ENCODE data around the gene LINGO1. TPM values are rescaled to one million over a fixed set of nuclear protein-coding genes. Genes with fewer than 3 reads are reported as not detected.

The LINGO1 gene
- total and polyA plus RNA-seq, 4 donors: 0.38 to 2.1 (median 1.5) TPM

DNA sequence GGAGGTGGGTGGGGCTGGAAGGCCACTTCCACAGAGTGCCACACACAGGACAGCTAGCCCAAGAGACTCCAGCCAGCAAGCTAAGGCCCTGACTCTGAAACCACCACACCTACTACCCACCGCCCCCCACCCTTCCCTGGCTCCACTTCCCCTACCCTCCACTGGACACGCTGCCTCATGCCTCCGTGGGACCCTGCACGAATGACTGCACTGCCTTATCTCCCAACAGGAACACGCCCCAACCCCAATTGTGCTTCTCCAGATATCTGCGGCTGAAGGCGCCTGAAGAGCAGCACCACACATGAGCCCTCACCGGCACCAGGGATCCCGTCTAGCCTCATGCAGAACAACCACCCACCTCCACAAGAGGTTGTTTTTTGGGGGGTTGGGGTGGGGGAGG, 2.7 kb downstream of the LINGO1 start:
- intact Hi-C loops (cut with DNase I): loop anchor here (5.0 to 10.0 kb wide), 3 partner anchors 195 to 525 kb away; no protein-coding TSS in a partner anchor

DNA sequence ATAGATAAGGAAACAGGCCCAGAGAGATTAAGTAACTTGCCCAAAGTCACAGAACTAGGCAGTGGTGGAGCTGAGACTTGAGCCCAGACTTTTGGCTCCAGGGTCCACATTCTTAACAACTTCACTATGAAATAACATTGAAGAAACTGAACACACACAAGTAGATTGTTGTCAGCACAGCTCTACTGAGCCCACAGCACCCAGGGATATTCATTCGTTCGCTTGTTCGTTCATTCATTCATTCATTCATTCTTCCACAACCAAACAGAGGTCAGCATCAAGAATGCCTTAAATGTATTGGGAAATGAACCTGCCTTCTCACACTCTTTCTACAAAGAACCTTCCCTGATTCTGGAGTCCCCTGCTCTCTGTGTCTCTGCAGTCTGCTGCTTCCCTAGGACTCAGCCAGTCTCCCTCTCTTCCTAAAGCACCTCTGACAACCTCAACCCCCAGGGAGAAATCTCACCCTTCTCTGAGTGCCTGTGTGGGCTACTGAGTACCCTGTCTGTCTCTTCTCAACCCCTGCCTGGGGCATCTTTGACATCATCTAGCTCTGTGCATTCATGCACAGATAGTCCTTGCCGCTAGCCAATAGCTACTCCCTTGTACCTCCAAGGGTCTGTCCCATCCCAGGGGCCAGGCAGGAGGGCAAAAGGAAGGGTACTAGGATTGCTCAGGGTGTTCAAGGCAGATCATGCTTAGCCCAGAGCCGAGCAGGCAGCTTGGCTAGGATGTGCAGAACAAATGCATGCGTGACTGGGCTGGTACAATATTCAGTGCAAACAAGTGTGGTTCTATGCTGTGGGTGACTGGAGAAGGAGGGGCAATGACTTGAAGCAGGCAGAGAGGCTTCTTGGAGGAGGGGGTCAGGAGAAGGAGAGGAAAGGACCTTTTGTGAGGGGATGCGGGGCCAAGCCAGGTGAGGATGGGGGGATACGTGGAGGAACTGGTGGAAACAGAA, 3.4 kb downstream of the LINGO1 start:
- no peak overlapping the region for H3K4me3 ChIP-seq (ENCODE audit: low read length in 2 of 2)
- DNase-seq: no peak
- no peaks in the 10 kb centered on the region for H3K36me3 ChIP-seq (ENCODE audit: control insufficient read depth in 1 of 2, insufficient read depth in 2 of 2, low read length in 1 of 2)
- H3K27ac ChIP-seq (ENCODE audit: low read depth in 1 of 2, low read length in 2 of 2): no peak overlapping the region
- H3K27me3 ChIP-seq (ENCODE audit: control insufficient read depth in 1 of 2, insufficient read depth in 2 of 2, low read length in 1 of 2): no peaks in the 10 kb centered on the region
- no peak for ATAC-seq (ENCODE audit: low FRiP score)
- H3K9me3 ChIP-seq (ENCODE audit: control insufficient read depth, low read length): peaks cover 1% of the 10 kb centered on the region
- H3K4me1 ChIP-seq (ENCODE audit: control insufficient read depth in 1 of 2, insufficient read depth in 2 of 2, low read length in 2 of 2): no peaks in the 10 kb centered on the region
- intact Hi-C loops (cut with DNase I): loop anchor here (5.0 to 10.0 kb wide), 3 partner anchors 195 to 525 kb away; no protein-coding TSS in a partner anchor
- WGBS, 2 donors: 80 to 82% methylated on average over 8 of the region's 8 CpGs

More for the DNA sequence above, 2.7 kb downstream of the LINGO1 start:
- no peak overlapping the region for H3K4me3 ChIP-seq (ENCODE audit: low read length in 2 of 2)
- no peak overlapping the region for H3K27ac ChIP-seq (ENCODE audit: low read depth in 1 of 2, low read length in 2 of 2)
- H3K9me3 ChIP-seq (ENCODE audit: control insufficient read depth, low read length): peaks cover 1% of the 10 kb centered on the region
- ATAC-seq (ENCODE audit: low FRiP score): no peak
- no peaks in the 10 kb centered on the region for H3K36me3 ChIP-seq (ENCODE audit: control insufficient read depth in 1 of 2, insufficient read depth in 2 of 2, low read length in 1 of 2)
- no peak for DNase-seq
- 84 to 86% methylated on average over 9 of the region's 9 CpGs for WGBS, 2 donors
- no peaks in the 10 kb centered on the region for H3K4me1 ChIP-seq (ENCODE audit: control insufficient read depth in 1 of 2, insufficient read depth in 2 of 2, low read length in 2 of 2)
- no peaks in the 10 kb centered on the region for H3K27me3 ChIP-seq (ENCODE audit: control insufficient read depth in 1 of 2, insufficient read depth in 2 of 2, low read length in 1 of 2)

GRCh38 chr15:77628010-77628409, 4.7 kb downstream of the LINGO1 start:
- 98% methylated on average over 2 of the region's 2 CpGs for WGBS, 2 donors
- DNase-seq (no peak), ATAC-seq (ENCODE audit: low FRiP score) (no peak)
- Histone ChIP-seq H3K36me3 (ENCODE audit: control insufficient read depth in 1 of 2, insufficient read depth in 2 of 2, low read length in 1 of 2) (no peaks in the 10 kb centered on the region), H3K27me3 (ENCODE audit: control insufficient read depth in 1 of 2, insufficient read depth in 2 of 2, low read length in 1 of 2) (no peaks in the 10 kb centered on the region), H3K4me3 (ENCODE audit: low read length in 2 of 2) (no peak overlapping the region), H3K9me3 (ENCODE audit: control insufficient read depth, low read length) (peaks cover 1% of the 10 kb centered on the region), H3K27ac (ENCODE audit: low read depth in 1 of 2, low read length in 2 of 2) (no peak overlapping the region), H3K4me1 (ENCODE audit: control insufficient read depth in 1 of 2, insufficient read depth in 2 of 2, low read length in 2 of 2) (no peaks in the 10 kb centered on the region)
- intact Hi-C loops (cut with DNase I): no loop called here

GRCh38 chr15:77627581-77627980, 5.1 kb downstream of the LINGO1 start:
- intact Hi-C loops (cut with DNase I): no loop called here
- H3K27me3 ChIP-seq (ENCODE audit: control insufficient read depth in 1 of 2, insufficient read depth in 2 of 2, low read length in 1 of 2): no peaks in the 10 kb centered on the region
- H3K27ac ChIP-seq (ENCODE audit: low read depth in 1 of 2, low read length in 2 of 2): no peak overlapping the region
- ATAC-seq (ENCODE audit: low FRiP score) (no peak), DNase-seq (no peak)
- H3K9me3 ChIP-seq (ENCODE audit: control insufficient read depth, low read length): peaks cover 1% of the 10 kb centered on the region
- H3K4me1 ChIP-seq (ENCODE audit: control insufficient read depth in 1 of 2, insufficient read depth in 2 of 2, low read length in 2 of 2): no peaks in the 10 kb centered on the region
- H3K4me3 ChIP-seq (ENCODE audit: low read length in 2 of 2): no peak overlapping the region
- 91 to 95% methylated on average over 2 of the region's 2 CpGs for WGBS, 2 donors
- no peaks in the 10 kb centered on the region for H3K36me3 ChIP-seq (ENCODE audit: control insufficient read depth in 1 of 2, insufficient read depth in 2 of 2, low read length in 1 of 2)

DNA sequence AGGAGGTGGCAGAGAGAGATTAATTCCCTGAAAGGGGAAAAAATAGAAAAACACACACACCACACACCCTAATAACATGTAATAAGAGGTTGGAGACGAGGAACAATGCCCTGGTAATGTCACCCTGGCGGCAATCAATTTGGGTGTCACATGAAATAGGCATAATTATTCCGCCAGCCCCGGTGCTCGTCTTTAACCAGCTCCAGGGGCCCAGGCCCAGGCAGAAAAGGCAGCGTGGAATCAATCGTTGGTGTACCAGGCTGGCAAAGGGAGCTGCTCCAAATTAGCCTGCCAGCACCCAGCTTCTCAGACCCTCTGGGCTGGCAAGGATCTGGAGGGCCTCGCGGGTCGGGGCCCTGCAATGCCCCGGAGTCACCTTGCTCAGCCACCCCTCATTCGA, 5.6 kb downstream of the LINGO1 start:
- no peak for ATAC-seq (ENCODE audit: low FRiP score)
- intact Hi-C loops (cut with DNase I): no loop called here
- WGBS, 2 donors: 80 to 84% methylated on average over 12 of the region's 12 CpGs

GRCh38 chr15:77626002-77626401, 6.7 kb downstream of the LINGO1 start:
- Histone ChIP-seq H3K4me1 (ENCODE audit: control insufficient read depth in 1 of 2, insufficient read depth in 2 of 2, low read length in 2 of 2) (no peaks in the 10 kb centered on the region), H3K36me3 (ENCODE audit: control insufficient read depth in 1 of 2, insufficient read depth in 2 of 2, low read length in 1 of 2) (no peaks in the 10 kb centered on the region), H3K9me3 (ENCODE audit: control insufficient read depth, low read length) (peaks cover 1% of the 10 kb centered on the region), H3K4me3 (ENCODE audit: low read length in 2 of 2) (no peak overlapping the region), H3K27me3 (ENCODE audit: control insufficient read depth in 1 of 2, insufficient read depth in 2 of 2, low read length in 1 of 2) (no peaks in the 10 kb centered on the region), H3K27ac (ENCODE audit: low read depth in 1 of 2, low read length in 2 of 2) (no peak overlapping the region)
- ATAC-seq (ENCODE audit: low FRiP score) (no peak), DNase-seq (no peak)
- 94% methylated on average over 3 of the region's 3 CpGs for whole genome bisulfite sequencing, 2 donors
- intact Hi-C loops (cut with DNase I): no loop called here

More for the DNA sequence above, 5.6 kb downstream of the LINGO1 start:
- Histone ChIP-seq H3K36me3 (ENCODE audit: control insufficient read depth in 1 of 2, insufficient read depth in 2 of 2, low read length in 1 of 2) (no peaks in the 10 kb centered on the region), H3K27me3 (ENCODE audit: control insufficient read depth in 1 of 2, insufficient read depth in 2 of 2, low read length in 1 of 2) (no peaks in the 10 kb centered on the region), H3K4me3 (ENCODE audit: low read length in 2 of 2) (no peak overlapping the region), H3K9me3 (ENCODE audit: control insufficient read depth, low read length) (peaks cover 1% of the 10 kb centered on the region), H3K4me1 (ENCODE audit: control insufficient read depth in 1 of 2, insufficient read depth in 2 of 2, low read length in 2 of 2) (no peaks in the 10 kb centered on the region), H3K27ac (ENCODE audit: low read depth in 1 of 2, low read length in 2 of 2) (no peak overlapping the region)
- no peak for DNase-seq

- Histone ChIP-seq H3K9me3 (ENCODE audit: control insufficient read depth, low read length) (peaks cover 1% of the 10 kb centered on the region), H3K4me1 (ENCODE audit: control insufficient read depth in 1 of 2, insufficient read depth in 2 of 2, low read length in 2 of 2) (no peaks in the 10 kb centered on the region), H3K27me3 (ENCODE audit: control insufficient read depth in 1 of 2, insufficient read depth in 2 of 2, low read length in 1 of 2) (no peaks in the 10 kb centered on the region), H3K36me3 (ENCODE audit: control insufficient read depth in 1 of 2, insufficient read depth in 2 of 2, low read length in 1 of 2) (no peaks in the 10 kb centered on the region), H3K4me3 (ENCODE audit: low read length in 2 of 2) (no peak overlapping the region), H3K27ac (ENCODE audit: low read depth in 1 of 2, low read length in 2 of 2) (no peak overlapping the region)
- ATAC-seq (ENCODE audit: low FRiP score) (no peak), DNase-seq (no peak)
- intact Hi-C loops (cut with DNase I): no loop called here
- 95 to 96% methylated on average over 3 of the region's 3 CpGs for WGBS, 2 donors
Observed at GRCh38 chr15:77625376-77625775, 7.3 kb downstream of the LINGO1 start.

DNA sequence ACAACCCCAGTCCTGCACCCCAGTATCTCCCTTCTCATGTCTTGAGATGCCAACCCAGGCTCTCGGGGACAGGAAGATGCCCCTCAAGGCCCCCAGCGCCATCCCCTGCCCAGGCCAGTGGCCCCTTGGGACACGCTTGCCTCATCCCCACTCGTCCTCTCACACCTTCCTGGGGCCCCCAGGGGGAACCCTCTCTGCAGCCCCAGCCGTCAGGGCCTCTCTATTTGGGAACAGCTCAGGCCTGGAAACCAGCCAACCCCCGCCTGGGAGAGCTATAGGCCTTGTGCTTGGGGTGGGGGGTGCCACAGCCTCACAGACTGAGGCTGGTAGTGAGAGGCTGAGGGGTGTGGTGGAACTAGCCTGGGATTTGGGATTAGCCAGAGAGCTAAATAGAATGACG, 7.8 kb downstream of the LINGO1 start:
- 79 to 87% methylated on average over 7 of the region's 7 CpGs for WGBS, 2 donors
- Histone ChIP-seq H3K36me3 (ENCODE audit: control insufficient read depth in 1 of 2, insufficient read depth in 2 of 2, low read length in 1 of 2) (no peaks in the 10 kb centered on the region), H3K4me3 (ENCODE audit: low read length in 2 of 2) (no peak overlapping the region), H3K27me3 (ENCODE audit: control insufficient read depth in 1 of 2, insufficient read depth in 2 of 2, low read length in 1 of 2) (no peaks in the 10 kb centered on the region), H3K4me1 (ENCODE audit: control insufficient read depth in 1 of 2, insufficient read depth in 2 of 2, low read length in 2 of 2) (no peaks in the 10 kb centered on the region), H3K9me3 (ENCODE audit: control insufficient read depth, low read length) (peaks cover 1% of the 10 kb centered on the region), H3K27ac (ENCODE audit: low read depth in 1 of 2, low read length in 2 of 2) (no peak overlapping the region)
- intact Hi-C loops (cut with DNase I): no loop called here
- DNase-seq (no peak), ATAC-seq (ENCODE audit: low FRiP score) (no peak)
